ENCODE data around the gene MPG.

- no peak for TF ChIP-seq CTCF (IDR thresholded peaks at IDR 0.05)
- TF ChIP-seq POLR2AphosphoS5 (IDR thresholded peaks at IDR 0.05) = no peak
- TF ChIP-seq EP300 (IDR thresholded peaks at IDR 0.05) = no peak
- TF ChIP-seq POLR2A (IDR thresholded peaks at IDR 0.05) = no peak
These were observed 32.6 kb upstream of the MPG start for GRCh38 chr16:45454-45853.
